ENCODE data around the gene SEC14L5.
"Not testable (repeated sequence)": the region's sequence is repeated elsewhere in the genome, so short reads cannot be mapped to it uniquely, and the experiment has no call there.

Gene SEC14L5

DNA sequence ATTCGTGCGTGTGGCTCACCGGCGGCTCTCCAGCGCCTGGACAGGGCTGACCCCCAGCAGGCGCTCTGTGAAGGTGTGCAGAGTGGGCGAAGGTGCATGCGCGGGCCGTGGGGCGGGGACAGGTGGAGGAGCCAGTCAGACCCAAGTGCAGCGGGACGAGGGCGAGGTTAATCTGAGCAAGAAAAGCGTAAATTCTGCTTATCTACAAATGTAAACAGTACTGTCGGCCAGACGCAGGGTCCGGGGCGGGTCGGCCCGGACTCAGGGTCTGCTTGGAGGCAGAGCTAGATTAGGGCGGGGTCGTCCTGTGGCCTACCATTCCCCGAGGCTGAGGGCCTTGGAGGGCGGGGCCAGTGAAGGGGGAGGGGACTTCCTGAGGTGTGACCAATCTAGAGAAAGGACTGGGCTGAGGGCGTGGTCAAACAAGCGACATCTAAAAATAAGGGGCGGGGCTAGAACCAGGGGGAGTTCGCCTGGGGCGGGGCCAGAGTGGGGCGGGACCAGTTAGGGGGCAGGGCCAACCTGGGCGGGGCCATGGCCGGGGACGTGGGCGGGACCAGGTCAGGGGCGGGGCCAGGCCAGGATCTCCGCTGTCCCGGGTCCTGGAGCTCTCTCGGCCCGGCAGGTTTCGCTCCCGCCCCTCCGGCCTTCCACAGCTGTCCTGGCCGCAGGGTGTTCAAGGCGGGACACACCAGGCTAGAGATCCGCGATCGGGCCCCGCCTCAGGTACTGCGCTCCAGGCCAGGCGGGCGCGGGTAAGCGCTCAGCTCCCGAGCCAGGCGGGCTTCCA is at the start of gene SEC14L5:
SEC14L5 (plus strand) TSS at position 611 of the 790 bp plus-strand sequence. CDS start 994 bp downstream, outside the sequence.
- DNase-seq (ENCODE audit: low read depth in 2 of 2): peak; percentile 71 to 74

DNA sequence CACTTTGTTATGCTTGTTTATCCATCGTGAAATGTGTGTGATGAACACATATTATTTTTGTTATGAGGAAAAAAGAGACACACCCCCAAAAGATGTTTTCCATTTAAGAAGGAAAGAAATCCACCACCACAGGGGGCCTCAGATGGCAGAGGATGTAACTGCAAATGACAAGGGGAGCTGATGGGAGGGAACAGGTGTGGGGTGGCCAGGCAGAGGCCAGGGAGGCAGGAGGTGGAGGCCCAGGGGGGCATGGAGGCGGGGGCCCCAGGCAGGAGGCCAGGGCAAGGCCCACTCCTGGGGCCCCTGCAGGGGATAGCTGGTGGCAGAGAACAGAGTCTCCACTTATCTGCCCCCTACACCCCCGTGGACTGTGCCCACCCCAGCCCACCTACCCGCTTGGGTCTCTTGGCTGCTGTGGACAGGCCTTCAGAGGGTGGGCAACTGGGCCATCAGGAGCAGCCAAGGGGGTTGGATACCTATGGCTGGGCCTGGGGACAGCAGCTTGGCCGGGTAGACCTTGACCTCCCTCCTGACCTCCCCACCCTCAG is 49.2 kb upstream of the SEC14L5 start:
- no peak for DNase-seq (ENCODE audit: low read depth in 2 of 2)

DNA sequence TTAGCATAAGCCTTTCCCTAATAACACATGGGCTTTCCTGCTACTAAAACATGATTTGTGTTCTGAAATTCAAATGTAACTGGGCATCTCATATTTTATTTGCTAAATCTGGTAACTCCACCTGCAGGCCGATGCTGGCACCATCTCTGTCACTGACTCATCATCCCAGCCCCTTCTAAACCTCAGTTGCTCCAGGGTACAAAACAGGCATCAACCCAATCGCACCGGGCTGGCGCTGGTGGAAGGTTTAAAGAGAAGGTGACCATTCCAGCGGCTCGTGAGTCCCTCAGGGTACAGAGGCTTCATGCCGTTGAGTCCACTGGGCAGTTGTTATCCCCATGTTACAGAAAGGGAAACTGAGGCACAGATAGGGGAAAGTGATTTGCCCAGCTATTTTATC is 48.3 kb upstream of the SEC14L5 start:
- no peak for DNase-seq (ENCODE audit: low read depth in 2 of 2)

DNA sequence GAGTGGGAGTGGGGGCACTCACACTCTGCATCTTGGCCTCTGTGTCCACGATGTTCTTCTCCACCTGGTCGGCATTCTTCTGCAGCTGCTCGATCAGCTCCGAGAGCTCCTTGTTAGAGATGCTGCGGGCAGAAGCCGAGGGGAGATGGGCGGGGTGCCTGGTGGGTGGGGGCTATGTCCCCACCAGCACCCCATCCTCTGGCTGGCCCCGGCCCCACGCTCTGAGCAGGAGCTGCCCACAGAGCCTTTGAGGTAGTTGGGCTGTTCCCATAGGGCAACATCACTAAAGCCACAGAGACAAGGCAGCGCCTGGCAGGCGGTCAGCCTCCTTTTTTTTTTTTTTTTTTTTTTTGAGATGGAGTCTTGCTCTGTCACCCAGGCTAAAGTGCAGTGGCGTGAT is 47.3 kb upstream of the SEC14L5 start:
- no peak for DNase-seq (ENCODE audit: low read depth in 2 of 2)

DNA sequence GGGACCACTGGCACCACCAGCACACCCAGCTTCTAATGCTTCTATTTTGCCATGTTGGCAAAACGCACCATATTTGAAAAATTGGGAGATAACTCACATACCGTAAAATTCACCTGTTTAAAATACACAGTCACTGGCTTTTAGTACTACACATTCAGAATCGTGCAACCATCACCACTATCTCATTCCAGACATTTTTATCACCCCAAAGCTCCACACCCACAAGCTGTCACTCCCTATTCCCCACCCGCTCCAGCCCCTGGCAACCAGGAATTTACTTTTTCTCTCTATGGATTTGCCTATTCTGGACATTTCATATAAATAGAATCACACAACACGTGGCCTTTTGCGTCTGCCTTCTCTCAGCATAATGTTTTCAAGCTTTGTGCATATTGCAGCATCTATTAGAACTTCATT is 46.2 kb upstream of the SEC14L5 start:
- no peak for DNase-seq (ENCODE audit: low read depth in 2 of 2)

DNA sequence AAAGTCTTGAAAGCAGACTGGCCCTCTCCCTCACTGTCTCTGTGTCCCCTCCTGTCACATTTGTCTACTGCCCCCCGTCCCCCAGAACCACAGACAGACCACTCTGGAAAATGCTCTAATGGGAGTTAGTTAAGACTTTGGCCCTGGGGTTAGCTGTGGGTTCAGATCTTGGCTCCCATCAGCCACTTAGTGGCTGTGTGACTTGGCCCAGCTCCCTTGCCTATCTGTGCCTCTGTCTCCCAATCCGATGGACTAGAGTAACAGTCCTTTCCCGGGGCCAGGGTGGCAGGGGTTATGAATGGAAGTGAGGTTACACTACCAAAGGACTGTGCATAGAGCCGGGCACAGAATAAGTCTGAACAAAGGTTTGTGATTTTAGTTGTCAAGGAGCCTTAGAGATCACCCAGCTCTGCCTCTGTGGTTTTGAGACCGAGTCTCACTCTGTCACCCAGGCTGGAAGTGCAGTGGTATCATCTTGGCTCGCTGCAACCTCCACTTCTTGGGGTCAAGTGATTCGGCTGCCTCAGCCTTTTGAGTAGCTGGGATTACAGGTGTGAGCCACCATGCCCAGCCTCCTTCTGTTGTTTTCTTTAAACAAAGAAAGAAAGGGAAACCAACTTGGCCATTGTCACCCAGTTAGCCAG is 44.9 kb upstream of the SEC14L5 start:
- no peak for DNase-seq (ENCODE audit: low read depth in 2 of 2)

DNA sequence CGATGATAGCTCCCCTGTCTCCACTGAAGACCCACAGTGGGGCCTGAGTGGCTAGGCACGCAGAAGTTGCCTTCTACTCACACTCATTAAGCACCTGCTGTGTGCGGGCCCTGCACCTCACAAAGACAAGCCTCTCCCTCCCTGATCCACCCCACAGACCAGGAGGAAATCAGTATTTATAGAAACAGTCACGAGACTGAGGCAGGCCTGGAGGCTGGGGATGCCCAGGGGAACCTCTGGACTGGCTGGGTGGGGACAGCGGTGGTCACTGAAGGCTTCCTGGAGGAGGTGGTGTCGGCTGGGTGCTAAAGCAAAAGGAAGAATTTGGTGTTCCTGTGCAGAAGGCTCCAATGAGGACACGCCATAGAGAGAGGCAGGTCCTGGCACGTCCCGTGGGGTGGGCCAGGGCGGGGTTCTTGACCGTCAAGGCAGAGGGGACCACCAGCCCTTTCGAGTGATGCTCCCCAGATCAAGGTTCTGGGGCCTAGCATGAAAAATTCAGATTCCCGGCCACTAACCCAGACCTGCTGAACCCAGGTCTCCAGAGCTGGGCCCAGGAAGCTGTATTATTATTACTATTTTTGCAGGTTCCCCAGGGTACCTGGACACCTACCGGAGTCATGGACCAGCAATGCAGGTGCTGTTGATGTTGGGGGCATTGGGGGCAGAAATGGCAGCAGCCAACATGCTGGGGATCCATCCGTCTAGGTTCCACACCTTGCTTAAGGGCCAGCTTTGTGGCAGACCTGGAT is 44.2 kb upstream of the SEC14L5 start:
- no peak for DNase-seq (ENCODE audit: low read depth in 2 of 2)

DNA sequence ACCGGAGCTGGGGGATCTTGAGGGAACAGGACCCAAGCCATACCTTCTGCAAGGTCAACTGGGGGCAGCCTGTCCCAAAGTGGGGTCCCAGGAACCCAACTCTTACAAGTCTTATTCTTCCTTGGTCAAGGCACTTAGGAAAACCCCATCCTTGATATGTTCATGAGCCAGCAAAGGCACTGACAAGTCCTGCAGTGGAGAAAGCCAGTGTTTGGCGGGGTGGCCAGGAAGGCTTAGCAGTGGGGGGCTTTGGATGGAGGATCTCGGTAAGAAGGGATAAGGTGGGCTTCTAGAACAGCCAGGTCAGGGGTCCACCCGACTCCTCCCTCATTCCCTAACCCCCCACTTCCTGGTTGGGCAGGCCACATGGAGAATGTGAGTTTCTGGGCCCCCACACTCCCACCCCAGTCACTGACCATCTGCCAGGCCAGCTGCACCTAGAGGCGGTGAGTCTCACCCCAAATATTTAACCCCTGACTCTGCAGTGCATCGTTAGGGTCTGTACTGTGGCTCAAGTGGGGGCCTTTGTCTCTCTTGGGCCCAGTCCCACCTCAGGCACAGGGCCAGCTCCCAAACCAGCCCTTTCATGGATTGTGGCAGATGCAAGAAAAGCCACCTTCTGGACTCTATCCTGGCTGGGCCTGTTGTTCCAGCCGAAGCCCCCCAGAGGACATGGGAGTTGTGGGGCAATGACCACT is 43.5 kb upstream of the SEC14L5 start:
- no peak for DNase-seq (ENCODE audit: low read depth in 2 of 2)

DNA sequence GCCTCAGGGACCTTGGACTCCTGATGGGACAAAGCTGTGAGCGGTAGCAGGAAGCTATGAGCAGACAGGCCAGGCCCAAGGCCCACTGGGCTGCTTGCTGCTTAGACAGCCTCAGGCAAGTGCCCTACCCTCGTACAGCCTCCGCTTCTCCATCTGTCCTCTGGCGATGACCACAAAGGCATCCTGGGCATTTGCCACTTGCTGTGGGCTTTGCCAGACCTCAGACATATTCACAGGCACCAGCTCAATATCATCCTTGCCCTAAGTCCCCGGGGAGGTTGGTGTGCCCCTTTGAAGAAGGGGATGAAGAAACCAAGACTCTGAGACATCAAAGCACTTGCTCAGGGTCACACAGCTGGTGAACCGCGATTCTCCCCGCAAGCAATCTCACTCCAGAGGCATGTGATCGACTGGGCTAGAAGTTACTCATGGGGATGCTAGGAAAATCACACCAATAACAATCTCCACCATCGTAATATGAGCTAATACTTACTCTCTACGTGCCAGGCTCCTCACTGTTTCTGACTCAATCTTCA is 42.8 kb upstream of the SEC14L5 start:
- DNase-seq (ENCODE audit: low read depth in 2 of 2): no peak

DNA sequence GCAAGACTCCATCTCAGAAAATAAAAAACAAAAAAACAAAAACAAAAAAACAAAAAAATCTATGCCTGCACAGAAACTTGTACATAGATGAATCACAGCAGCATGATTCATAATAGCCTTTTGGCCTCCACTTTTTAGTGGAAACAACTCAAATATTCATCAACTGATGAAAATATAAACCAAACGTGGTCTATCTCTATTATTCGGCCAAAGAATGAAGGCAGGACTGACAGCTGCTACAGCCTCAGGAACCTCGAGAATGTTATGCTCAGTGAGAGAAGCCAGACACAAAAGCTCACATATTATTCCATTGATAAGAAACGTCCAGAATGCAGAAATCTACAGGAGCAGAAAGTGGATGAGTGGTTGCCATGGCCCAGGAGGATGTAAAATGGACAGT is 41.0 kb upstream of the SEC14L5 start:
- DNase-seq (ENCODE audit: low read depth in 2 of 2): no peak

DNA sequence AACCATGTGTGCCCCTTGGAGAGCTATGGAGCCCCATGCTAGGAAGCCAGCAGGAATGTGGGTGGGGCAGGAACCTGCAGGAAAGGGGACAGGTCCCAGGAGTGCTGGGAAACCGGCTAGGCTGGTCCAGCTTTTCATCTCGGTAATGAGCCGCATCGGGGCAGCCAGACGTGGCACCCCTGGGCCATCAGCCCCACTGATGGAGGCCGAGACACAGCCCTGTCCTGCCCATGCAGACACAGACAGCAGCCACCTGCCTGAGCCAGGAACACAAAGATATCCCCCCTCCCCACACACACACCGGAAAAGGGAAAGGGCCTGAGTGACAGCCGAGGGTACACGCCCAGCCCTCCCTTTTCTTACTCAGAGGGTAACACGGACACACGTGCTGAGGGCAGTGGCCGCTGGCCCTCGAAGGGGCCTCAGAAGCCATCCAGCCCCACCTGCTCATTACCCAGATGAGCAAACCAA is 39.3 kb upstream of the SEC14L5 start:
- DNase-seq (ENCODE audit: low read depth in 2 of 2): no peak

DNA sequence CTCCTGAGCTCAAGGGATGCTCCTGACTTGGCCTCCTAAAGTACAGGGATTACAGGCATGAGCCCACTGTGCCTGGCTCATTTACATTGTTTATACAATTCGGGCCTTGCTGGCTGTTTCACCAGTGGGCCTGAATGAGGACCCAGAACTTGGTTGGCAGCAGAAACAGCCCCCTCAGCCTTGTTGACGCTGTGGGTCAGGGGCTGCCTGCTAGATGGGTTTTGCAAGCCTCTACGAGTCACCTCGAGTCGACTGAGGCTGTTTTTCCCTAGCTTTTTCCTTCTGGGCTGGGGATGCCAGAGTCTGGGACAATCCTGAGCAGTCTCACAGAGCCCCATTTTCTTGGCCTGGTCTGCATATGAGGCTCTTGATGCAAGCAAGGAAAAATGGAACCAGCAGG is 37.3 kb upstream of the SEC14L5 start:
- no peak for DNase-seq (ENCODE audit: low read depth in 2 of 2)

DNA sequence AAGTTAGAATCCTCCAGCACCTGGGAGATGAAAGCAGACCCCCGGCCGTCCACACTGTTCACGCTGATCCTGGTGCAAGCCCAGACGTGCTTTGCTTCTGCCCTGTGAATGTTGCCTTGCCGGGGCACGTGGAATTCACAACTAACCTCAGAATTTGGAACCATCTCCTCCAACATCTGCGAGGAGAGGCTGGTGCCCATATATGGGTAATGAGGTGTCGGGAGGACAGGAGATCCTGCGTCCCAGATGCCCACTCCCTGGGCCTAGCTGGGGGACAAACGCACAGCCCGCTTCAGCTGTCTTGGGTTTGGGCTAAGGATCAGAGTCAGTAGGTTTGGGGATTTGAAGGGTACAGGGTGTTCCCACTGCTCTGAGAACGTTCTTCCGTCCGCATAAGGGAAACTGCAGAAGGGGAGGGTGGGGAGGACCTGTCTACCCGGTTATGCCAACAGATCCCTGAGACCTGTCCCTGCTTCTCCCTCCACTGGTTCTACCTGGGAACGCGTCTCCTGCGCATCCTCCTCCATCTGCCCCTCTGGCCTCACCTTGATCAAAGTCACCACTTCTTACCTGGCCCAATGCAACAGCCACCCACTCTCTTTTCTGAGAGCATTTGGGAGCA is 35.3 kb upstream of the SEC14L5 start:
- DNase-seq (ENCODE audit: low read depth in 2 of 2): no peak

DNA sequence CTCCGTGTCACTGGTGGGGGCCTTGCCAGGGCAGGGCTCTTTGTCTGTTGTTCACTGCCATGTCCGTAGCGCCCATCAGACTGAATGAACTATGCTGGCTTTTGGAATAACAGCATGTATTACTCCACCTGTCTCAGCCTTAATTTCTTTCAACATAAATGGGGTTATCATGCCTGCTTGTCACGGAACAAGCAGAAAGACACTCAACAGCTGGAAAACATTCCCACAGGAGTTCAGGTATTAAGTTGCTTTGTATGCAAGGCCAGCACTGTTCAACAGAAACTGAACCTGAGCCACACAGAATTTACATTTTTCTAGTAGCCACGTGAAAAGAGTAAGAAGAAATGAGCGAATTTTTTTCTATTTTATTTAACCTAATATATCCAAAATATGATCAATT is 34.3 kb upstream of the SEC14L5 start:
- no peak for DNase-seq (ENCODE audit: low read depth in 2 of 2)

DNA sequence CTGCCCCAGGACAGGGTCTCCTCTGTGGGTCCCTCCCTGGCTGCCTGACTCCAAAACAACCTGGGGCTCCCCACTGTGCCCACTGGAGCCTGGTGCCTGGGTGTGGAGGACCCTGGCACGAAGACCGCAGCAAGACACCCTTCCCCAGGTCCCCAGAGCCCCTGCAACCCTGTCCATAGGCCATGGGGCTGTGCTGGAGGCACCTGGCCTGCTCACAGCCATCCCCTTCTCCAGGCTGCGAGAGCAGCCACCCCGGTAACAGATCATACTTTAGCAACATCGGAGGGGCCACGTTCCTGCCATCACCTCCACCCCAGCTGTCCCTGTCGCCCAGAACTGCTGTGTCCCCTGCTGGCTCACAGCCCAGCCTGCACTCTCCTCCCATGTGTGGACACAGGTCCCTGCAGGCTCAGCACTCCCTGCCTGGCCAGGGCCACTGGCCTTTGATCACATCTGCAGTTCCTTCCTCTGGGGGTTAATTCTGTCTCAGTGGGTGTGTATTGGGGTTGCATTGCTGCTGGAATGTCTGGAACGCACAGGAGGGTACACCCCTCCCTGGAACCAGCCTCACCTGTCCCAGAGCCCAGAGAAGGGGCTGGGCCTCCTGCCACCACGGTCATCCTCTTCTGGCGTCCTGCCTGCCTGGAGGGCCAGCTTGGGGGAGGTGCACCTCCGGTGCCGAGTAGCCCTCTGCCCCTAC is 33.4 kb upstream of the SEC14L5 start:
- no peak for DNase-seq (ENCODE audit: low read depth in 2 of 2)

DNA sequence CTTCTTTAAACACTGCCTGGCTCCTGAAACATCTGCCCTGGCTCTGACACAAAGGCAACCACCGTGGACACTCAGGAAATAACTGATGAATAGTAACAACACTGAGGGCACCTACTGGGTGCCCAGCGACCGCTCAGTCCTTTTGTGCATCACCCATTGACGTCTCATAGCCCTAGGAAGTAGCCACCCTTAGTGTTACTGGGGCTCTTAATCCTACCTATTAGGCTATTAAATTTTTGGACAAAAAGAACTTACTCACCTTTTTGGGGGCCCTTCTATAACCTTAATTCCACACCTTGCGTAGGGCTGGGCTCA is 32.9 kb upstream of the SEC14L5 start:
- no peak for DNase-seq (ENCODE audit: low read depth in 2 of 2)

DNA sequence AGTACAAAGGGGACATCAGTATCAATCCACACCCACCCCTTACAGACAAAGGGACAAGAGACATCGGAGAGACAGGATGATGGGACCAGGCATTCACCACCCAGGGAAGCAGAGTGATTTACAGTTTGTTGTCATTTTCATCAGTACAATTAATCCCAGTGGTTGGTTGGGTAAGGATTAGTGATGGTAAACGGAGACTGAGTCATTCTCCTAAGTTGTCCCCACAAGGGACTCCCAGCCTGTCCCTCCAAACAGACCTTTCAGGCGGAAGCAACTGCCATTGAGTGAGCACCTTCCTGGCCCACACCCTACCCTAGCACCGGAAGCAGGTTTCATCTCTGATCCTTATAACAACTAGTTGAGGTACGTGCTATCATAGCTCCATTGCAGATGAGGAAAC is 32.3 kb upstream of the SEC14L5 start:
- no peak for DNase-seq (ENCODE audit: low read depth in 2 of 2)

DNA sequence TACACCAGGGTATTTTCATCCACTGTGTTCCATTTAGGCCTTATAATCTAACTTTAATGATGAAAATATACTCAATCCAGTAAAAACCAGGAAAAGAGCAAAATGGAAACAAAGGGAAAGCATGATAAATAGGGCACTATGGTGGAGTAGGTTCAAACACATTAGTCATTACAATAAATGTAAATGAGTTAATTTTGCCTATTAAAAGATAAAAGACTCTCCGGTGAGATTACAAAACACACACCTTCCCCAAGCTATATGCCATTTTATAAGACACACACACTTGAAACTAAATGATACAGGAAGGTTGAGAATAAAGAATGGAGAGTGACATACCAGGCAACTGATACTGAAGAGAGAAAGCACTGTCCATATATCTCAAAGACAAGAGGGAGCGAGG is 31.2 kb upstream of the SEC14L5 start:
- no peak for DNase-seq (ENCODE audit: low read depth in 2 of 2)

DNA sequence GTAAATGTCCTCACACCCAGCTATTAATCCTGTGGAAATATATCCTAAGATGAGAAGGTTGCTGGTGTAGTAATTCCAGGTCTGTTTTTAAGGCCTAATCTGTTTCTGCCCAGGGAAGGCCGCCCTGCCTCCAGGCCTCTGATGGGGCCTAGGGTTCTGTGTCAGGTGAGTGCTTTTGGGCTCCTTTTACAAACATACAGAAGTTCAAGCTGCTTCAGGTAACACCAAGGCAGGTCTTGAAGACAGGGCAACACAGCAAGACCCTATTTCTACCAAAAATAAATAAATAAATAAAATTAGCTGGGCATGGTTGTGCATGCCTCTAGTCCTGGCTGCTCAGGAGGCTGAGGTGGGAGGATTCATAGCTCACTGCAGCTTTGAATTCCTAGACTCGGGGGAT is 30.5 kb upstream of the SEC14L5 start:
- DNase-seq (ENCODE audit: low read depth in 2 of 2): no peak

DNA sequence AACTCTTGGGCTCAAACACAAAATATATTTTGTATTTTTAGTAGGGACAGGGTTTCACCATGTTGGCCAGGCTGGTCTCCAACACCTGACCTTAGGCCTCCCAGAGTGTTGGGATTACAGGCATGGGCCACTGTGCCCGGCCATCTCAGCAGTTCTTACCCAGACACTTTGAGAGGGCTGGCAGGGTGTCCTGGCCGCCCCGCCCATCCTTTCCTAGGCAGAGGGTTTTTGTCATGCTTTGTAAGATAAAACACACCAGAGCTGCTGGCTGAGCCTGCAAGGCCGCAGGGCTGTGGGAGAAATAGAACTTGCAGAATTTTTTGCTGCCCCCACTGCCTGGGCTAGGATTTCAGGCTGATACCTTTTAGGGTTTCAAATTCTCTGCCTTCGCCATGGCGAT is 29.9 kb upstream of the SEC14L5 start:
- DNase-seq (ENCODE audit: low read depth in 2 of 2): no peak

DNA sequence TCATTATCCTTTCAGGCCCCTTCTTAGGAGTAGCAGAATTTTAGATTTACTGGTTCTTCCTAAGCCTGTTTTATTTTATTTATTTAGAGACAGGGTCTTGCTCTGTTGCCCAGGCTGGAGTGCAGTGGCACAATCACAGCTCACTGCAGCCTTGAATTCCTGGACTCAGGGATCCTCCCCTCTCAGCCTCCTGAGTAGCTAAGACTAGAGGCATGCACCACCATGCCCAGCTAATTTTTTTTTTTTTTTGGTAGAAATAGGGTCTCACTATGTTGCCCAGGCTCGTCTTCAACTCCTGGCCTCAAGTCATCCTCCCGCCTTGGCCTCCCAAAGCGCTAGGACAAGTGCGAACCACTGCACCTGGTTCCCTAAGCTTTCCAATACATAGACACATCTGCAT is 28.5 kb upstream of the SEC14L5 start:
- DNase-seq (ENCODE audit: low read depth in 2 of 2): not testable (repeated sequence)
